IPS-NIHi7 (cell line): ENCODE results near the gene AIDA.
A peak's percentile ranks its signal among the peaks of the same experiment; 100 is the strongest.
"Not testable (repeated sequence)": the region's sequence is repeated elsewhere in the genome, so short reads cannot be mapped to it uniquely, and the experiment has no call there.

Source experiments
- DNase-seq: peaks from one replicate; pipeline ENCODE4 v3.0.0; 2012; ENCODE audit warnings: mixed read lengths; ENCODE audit errors: extremely low spot score

Gene AIDA

DNA sequence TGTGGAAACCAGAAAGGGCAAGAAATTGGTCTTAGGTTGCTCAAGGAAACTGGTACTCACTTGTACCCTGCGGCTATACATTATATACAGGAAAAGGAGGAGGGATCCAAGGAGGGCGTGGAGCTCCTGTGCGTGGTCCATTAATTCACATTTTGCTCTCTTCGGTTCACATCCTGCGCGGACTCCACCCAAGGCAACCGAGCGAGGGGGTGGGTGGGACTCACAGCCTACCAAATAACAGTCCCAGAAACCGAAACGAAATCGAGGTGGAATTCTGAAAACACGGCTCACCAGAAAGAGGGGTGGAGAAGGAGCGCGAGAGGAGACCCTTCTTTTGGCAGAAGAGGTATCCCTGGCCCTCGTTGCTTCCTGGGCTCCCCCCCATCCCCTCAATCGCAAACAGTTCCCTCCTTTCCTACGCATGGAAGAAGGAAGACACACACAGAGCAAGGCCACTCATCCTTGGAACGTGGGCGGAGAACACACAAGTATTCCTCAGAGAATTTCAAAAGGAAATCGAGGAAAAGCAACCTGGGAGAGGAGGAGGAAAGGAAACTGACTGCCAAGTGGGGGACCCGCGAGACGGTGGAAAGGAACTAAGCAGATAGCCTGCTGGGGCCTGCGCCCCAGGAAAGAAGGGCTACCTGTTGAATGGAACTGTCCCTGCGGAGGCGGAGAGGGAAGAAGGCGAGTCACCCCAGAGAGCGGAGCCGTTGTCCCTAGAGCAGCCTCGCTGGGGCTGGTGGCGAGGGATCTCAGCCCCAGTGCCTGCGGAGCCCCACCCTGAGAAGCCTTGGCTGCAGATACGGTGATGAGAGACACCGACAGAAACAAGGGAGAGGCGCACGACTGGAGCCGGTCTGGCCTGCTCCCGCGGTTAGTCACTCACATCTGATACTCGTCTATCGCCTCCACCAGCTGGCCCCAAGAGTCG, 705 bp downstream of the AIDA start:
- peak; percentile 50 for DNase-seq

DNA sequence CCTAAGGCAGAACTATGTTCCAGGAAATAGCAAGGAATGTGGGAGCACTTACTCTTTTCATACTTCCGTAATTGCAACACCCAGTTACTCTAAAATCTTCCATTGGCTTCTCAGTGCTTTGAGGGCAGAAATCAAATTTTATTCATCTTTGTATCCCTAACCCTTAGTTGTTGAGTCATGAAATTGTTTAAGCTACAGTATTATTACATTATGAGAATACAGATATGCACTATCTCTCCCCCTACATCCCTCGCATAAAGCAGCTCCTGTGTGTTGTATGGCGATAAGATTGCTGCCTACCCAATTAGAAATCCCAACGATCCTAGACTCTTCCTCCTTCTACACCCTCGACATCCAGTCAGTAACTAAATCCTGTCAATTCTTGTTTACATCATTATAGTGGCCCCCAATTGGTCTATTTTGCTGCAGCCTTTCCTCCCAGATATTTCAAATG, 2.6 kb downstream of the AIDA start:
- DNase-seq, result no peak

DNA sequence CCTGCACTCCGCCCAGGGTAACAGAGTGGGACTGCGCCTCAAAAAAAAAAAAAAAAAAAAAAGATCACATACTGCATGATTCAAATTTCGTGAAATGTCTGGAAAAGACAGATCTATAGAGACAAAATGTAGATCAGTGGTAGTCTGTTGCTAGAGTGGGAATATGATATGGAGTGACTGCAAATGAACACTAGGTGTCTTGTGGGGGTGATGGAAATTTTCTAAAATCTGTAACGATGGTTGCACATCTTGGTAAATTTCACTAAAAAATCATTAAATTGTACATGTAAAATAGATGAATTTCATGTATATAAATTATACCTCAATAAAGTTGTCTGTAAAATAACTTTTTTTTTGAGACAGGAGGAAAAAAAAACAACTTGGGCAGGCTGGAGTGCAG, 5.5 kb downstream of the AIDA start:
- DNase-seq, result no peak

DNA sequence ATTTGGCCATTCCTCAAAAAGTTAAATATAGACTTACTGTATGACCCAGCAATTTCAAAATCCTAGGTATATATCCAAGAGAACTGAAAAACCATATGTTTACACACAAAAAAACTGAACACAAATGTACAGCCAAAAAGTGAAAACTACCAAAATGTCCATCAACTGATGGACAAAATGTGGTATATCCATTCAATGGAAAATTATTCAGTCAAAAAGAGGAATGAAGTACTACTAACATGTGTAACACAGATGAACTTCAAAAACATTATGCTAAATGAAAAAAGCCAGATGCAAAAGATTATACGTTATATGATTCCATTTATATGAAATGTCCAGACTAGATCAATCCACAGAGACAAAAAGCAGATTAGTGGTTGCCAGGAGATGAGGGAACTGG, 8.0 kb downstream of the AIDA start:
- no peak for DNase-seq

DNA sequence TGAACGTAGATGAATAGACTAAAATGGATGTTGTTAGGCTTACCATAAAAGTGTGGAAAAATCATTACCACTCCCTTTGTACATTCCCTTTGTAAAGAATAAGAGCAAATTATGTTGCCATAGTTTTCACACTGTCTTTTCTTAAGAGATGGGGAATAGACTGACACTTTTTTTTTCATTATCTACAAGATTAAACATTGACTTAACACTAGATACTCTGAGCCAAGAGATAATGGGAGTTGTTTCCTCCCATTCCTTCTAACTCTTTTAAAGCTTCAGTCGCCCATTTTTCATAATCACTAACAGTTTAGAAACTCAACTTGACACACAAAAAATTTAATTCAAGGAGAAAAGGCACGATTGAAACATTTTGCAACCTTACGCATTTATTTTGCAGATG, 10.1 kb downstream of the AIDA start:
- no peak for DNase-seq

DNA sequence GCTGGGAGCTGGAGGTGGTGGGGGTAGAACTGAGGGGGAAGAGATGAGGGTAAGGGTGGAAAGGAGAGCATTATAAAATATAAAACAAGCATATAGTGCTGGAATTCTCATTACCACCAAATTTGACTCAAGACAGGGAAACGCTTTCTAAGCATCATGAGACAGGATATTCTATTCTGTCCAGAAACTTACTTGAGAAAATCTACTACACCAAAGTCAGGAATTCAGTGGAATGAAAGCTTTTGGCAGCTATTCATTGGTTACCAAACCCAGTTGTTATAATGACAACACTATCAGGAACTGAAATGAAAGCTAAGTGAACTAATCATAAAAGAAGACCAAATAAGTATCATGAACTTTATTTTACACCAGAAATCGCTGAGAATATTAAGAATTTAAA, 14.5 kb downstream of the AIDA start:
- no peak for DNase-seq

DNA sequence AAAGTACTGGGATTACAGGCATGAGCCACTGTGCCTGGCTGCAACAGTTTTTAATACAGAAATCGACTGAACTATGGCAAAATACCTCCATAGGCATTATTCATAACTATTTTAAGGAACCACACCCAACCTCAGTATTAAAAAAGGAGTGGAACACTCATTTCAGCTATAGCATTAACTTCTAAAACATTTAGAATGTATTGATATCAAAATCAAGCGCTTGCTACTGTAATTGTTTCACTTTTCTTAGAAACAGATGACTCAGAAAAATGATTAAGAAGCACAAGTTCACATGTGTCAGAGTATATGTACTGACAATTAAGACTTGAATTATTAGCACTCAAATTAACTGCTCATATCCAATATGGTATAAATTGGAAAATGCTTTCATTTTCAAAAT, 15.1 kb downstream of the AIDA start:
- no peak for DNase-seq

DNA sequence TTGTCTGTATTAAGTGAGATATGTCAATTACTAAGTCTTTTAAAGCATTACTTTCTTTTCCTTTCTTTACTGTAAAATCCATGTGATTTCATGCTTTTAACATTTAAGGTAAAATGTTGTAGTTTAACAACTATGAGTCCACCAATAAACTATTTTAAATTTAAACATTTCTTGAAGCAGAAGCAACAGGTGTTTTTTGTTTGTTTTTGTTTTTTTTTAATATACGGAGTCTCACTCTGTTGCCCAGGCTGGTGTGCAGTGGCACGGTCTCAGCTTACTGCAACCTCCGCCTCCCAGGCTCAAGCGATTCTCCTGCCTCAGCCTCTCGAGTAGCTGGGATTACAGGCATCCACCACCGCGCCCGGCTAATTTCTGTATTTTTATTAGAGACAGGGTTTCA, 15.6 kb downstream of the AIDA start:
- no peak for DNase-seq

DNA sequence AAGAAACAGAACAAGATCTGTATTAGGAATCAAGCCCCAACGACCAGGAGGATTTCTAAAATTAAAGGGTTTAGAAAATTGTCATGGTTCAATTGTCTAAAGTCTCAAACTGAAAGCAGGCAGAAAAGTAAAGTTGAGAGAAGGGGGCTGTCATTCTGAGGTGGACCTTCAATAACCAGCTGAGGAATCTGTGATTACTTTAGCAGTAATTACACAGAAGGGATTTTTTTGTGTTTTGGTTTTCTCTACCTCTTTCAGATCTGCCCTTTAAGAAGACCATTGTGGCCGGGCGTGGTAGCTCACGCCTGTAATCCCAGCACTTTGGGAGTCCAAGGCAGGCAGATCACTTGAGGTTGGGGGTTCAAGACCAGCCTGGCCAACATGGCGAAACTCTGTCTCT, 17.4 kb downstream of the AIDA start:
- DNase-seq, result no peak

DNA sequence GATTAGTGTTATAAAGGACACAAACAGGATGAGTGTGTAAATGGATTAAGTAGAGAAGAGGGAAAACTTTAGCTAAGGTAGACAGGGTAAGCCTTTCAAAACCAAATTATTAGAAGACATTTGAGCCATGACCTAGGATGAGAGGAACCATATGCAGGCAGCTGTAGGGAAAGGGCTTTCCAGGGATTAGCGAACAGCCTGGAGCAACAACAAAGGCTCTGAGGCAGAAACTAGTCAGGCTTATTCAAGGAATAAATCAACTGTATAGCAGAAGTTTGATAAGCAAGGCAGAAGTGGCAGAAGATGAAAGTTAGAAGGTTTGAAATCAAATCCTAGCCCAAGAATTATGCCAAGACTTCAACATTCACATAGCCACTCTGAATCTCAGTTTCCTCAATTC, 21.3 kb downstream of the AIDA start:
- DNase-seq, result no peak

DNA sequence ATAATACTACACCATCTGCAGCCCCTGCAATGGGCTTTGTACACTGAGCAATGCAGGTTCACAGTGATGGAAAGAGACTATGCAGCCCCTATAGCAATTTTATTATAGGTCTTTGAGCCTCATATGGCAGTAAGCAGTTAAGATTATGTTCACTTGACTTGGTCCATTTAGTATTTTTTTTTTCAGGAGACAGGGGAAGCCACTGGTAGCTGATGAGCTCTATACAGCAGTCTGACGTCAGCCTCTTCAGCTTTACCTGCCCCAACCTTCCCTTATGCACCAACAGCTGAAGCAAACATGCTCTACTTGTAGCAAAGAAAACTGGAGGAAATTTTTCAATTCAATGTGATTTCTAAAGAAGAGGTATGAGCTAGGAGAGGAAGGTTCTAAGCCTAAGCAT, 32.2 kb downstream of the AIDA start:
- DNase-seq, result no peak

DNA sequence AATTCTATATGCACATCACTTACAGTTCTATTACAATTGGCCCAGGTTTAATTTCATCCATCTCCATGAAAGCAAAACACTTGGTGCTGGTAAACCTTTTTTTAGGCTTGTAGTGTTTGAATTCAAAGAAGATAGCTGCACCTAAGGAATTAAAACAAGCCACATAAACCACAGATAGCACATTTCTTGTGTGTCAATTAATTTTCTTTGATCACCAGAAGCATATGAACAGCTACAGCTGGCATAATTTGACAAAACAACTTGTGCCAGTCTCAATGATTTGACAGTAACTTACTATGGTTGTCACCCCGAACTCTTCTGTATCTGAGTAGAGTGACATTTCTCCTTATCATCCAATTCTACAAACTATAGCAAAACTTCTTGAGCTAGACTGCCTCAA, 42.2 kb downstream of the AIDA start:
- DNase-seq, result no peak

DNA sequence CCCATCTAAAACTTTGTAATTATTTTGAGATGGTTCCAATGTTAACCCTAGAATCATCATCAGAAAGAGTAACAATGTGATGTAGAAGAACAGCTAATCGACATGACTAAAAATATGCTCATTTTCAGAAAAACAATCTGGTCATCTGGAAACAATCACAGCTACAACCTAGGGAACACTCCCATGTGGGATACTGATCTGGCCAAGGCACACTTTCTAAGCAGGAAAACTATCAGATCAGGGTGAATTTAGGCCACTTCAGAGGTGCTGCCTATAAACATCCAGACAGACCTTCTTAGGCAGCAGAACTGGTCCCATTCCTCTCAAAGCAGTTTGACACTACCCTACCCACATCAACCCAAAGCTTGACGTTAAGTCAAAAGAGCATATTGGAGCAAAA, 43.2 kb downstream of the AIDA start:
- not testable (repeated sequence) for DNase-seq

DNA sequence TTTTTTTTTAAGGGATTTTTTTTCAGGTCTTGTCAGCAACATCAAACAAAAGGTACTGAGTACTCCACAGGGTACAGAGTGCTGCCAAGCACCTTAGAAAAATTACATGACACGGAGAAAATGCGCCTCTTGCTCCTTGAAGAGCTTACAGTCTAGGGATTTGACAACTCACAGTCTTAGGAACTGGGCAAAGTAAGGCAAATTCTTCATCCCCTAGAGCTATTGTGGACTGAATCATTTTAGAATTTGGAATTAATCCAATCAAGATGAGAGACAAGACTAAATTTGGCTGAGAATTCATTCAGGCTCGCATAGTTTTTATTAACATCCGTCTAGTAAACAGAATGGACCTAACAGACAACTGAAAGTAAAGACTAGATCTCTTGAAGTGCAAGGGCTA, 44.1 kb downstream of the AIDA start:
- DNase-seq, result not testable (repeated sequence)

DNA sequence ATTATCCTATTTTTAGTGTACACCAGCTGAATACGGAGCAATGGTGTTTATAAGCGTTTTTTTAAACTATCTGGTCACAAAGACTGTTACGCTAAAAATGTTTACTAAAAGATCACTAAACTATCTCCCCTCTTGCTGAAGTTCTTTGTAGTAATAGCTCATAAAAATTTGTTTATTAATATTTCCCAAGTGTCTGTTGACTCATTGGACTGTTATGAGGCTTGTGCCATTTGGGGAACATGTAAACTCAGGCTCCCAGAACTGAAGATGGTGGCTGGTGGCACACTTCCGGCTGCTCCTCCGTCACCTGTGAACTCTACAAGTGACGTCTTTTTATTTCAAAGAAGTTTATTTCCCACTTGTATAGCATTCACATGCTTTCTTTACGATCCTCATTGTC, 46.3 kb downstream of the AIDA start:
- DNase-seq, result no peak

DNA sequence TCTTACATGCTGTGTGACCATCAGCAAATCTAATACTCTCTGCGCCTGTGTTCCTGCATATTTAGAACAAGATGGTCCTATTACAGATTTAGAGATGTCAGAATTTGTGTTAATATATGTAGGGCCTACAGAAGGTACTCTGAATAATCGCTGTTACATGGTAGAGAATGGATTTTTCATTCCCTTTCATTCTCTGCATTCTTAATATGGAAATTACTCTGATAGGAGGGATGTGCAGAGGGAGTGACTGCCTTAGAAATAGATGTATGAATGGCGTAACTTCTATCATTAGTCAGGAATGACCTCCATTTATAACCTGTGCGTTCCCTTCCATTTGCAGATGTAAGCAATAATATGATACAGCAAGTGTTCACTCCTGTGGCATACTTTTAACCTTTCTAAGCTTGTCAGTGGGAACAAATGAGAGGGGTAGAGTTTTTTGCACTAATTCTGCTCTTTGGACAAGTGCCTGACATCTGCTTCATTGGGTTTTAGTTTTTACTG, 48.8 kb downstream of the AIDA start:
- no peak for DNase-seq

DNA sequence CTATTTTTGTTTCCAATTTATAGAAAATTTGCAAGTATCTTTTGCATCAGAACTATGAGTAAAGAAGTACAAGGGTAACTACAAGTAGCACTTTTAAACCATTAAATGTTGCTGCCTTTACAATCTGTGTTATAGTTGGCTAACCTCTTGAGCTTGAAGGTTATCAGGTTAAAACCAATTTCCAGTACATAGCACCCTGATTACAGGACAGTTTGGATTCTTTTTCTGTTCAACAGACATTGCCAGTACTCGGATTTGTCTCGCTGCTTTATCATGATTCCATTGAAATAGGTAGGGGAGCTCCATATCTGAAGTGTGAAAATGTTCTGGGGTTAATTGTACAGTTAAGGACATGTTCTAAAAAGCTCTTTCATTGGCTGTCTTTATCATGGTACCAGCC, 54.4 kb downstream of the AIDA start:
- DNase-seq, result no peak

DNA sequence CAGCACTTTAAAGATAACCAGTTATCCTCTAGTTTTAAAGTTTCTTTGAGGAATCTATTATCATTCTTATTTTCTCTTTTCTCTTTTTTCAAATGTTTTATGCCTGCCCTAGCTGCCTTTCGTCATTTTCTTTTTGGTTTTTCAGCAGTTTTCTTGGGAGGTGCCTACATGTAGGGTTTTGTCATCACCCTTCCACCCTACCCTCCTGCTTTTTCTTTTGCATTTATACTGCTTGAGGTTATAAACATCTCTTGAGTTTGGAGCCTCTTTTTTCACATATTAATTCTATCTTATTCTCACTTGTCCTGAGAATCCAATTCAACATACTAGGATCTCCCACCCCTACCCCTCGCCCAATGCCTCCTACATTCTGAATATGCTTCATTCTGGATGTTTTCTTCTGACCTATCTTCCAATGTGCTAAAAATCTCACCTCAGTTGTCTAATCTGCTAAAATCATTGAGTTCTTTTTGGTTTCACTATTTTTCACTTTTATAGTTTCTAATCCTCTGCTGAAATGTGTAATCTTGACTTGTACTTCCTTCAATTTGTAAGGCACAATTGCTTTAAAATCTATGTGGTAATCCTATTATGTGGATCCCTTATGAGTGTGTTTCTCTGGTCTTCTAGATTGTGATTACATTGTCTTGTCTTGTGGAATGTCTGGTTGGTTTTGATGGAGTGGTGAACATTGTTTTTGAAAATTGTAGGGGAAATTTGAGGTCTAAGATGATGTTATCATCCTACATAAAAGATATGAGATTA, 55.7 kb downstream of the AIDA start:
- DNase-seq, result no peak

DNA sequence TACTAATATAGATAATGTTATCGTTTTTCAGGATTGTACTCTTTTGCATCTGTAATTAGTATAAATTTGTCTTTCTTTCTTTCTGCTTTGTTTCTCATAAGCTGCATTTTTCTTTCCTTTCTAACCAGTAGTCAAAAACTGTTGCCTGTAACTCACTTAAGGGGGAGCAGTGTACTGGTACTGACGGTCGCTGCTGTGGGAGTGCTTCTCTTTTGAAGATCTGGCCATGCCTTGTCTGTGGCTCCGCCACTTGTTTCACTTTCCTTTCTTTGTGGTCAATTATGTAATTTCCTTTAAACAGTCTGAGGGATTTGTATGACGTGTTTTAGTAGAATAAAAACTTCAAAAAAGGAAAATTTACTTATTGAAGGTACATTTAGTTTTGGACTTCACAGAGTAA, 57.4 kb downstream of the AIDA start:
- no peak for DNase-seq

DNA sequence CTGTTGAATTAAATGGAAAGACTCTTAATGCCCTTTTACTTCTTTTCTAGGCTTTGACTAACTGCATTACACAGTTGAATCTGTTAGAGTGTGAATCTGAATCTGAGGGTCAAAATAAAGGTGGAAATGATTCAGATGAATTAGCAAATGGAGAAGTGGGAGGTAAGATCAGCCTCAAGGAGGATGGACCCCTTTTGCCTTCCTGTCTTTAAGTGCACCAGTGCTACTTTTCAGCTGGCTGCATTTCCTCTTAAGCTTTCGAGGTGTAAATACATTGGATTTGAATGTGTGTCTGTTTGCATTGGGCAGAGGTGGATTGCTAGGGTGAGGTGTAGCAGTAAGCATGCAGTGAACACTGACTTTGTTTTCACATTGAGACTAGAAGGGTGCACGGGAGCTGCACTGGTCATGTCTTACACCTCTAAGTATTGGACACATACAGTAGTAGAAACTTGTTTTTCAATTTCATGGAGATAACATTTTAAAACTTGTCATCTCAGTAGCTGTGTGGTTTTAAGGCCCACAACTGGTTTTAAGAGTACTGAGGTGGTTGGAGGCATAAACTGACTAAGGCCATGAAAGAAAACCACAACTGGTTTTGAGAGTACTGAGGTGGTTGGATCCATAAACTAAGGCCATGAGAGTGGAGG, 59.0 kb downstream of the AIDA start:
- no peak for DNase-seq

DNA sequence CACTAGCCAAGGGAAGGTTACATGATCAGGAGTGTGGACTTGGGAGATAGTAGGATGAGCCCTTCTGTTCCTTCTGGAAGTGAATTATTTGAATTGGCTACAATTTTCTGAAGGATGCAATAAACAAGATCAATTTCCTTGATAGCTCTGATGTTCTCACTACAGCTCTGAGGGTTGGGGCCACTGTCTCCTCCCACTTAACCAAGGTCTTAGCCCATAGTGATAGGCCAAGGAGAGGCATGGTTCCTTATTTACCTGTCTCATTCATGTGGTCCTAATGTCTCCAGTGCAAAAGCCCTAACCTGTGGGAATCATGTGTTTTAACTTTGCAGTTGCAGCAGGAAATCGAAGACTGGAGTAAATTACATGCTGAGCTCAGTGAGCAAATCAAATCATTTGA, 59.6 kb downstream of the AIDA start:
- no peak for DNase-seq

DNA sequence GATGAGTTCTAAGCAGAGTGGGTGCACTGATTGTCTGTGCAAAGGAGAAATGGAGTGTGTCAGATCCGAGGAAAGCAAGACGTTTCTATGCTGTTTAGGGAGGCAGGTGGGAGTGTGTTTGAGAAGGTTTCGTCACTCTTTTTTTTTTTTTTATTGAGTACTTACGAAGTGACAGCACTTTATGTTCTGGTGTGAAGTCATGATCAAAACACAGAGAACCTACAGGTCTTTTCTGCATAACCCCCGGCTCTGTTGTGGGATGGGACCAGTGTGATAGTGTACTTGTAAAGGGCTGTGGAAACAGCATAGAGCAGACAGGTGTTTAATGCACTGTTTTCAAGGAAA, 67.7 kb downstream of the AIDA start:
- DNase-seq, result no peak
